Amniotic epithelial cell (primary cell): ENCODE results near the gene MACF1.
"Not testable (repeated sequence)": the region's sequence is repeated elsewhere in the genome, so short reads cannot be mapped to it uniquely, and the experiment has no call there.

Experiments used
- DNase-seq: peaks from one replicate; pipeline ENCODE4 v3.0.0-alpha.2; 2010; ENCODE audit warnings: low read depth

Gene MACF1

DNA sequence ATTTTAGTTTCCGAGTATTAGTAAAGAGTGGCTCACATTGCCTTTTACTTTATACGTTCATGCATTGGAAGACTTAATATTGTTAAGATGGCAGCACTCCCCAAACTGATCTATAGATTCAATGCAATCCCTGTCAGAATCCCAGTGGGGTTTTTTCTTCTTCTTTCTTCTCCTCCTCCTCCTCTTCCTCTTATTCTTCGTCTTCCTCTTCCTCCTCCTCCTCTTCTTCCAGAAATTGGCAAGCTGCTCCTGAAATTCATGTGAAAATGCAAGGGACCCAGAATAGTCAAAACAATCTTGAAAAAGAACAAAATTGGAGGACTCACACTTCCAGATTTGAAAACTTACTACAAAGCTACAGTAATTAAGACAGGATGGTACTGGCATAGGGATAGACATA is 23.2 kb upstream of the MACF1 start:
- DNase-seq: no peak

DNA sequence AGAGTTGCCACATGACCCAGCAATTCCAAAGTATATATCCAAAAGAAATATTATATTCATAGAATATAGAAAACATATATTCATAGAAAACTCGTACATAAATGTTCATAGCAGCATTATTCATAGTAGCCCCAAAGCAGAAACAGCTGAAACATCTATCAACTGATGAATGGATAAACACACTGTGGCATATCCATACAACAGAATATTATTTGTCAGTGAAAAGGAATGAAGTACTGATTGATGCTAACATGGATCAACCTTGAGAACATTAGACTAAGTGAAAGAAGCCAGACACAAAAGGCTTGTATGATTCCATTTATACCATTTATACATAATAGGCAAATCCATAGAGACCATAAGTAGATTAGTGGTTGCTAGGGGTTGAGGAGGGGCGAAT is 21.7 kb upstream of the MACF1 start:
- DNase-seq: no peak

GRCh38 chr1:39183503-39184353 is 20.8 kb upstream of the MACF1 start:
- DNase-seq: peak; percentile 80

- peak; percentile 84 for DNase-seq
Observed at GRCh38 chr1:39184354-39184818, 20.1 kb upstream of the MACF1 start.

DNA sequence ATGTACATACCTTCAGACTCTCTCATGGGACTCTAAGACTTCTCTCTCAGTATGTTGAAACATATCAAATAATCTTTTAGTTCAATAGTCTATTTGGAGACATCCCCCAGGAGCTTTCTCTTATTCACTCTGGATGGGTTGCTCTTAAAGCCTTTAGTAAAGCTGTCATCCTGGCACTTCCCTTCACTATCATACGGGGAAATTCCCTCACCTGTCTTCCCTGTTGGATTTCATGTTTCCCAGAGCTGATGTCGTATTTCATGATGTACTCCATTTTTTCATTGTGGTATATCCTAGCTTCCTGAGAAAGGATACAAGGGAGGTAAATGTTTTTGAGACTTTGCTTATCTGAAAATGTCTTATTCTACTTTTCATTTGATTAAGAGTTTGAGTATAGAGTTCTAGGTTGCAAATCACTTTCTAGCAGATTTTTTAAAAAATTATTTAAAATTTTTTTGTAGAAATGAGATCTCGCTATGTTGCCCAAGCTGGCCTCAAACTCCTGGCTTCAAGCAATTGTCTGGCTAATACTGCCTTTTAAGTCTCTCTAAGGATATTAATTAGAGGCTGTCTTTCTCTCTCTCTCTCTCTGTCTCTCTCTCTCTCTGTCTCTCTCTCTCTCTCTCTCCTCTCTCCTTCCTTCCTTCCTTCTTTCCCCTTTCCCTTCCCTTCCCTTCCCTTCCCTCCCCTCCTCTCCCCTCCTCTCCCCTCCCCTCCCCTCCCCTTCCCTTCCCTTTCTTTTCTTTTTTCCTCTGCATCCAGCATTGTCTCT is 17.0 kb upstream of the MACF1 start:
- DNase-seq: peak; percentile 34

DNA sequence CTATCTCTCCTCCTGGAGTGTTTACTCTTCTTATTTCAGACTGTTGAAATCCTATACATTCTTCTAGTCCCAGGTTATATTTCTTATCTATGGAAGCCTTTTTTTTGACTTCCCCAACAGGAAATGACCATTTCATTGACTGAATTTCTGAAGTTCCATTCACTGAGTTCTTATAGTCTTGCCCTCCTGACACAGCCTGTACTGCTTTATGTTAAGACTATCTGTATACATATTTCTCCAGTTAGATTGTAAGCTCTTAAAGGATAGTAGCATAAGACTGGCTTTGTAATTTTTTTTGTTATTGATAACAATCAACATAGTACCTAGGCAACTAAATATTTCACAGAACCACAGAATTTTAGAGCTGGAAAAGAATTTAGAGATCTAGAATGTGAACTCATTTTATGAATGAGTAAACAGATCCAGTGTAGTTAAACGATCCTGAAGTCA is 14.9 kb upstream of the MACF1 start:
- DNase-seq: peak; percentile 85

GRCh38 chr1:39190096-39190495 is 14.4 kb upstream of the MACF1 start:
- DNase-seq: no peak

- no peak for DNase-seq
Observed at GRCh38 chr1:39194398-39195051, 10.0 kb upstream of the MACF1 start.

- peak; percentile 94 for DNase-seq
Observed at GRCh38 chr1:39195166-39196111, 9.1 kb upstream of the MACF1 start.

DNA sequence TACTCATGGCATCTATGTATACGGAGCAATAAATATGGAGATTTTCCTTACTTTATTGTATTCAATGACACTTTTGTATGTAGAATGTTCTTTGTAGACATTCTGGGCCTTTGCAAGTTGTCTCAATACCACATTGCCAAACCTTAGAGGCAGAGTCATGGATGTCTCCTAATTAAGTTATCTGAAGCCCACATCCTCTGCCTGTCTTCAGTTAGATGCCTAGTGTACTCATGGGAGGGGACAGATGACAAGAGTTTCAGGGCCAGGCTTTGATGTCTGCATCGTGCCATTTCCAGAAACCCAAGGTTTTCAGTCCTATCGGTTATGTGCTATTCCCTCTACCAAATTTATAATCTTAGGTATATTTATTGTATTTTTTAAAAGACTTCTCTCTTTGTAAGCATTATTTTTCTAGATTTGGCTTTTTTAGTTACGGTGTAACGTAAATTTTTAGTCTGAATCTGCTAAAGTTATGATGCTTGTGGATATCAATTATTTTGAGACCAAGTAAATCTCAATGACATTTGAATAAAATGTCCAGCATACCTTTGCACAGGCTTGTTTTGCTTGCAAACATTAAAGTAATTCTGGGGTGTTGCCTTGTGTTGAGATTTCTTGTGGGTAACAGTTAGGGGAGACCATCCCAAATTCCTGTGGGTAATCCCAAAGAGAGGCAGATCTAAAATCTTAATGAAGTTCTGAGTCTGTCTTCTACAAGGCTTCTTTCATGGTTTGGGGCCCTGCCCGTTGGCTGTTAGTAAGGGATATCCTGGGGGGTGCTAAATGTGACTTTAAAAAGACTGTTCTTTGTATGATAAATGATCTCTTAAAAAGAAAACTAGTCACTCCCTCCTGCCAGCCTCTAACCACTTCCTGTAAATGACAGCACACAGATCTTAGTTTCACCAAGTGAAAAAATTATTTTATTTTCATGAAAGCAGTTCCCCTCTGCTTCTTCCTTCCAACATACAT is 8.0 kb upstream of the MACF1 start:
- DNase-seq: peak; percentile 51

DNA sequence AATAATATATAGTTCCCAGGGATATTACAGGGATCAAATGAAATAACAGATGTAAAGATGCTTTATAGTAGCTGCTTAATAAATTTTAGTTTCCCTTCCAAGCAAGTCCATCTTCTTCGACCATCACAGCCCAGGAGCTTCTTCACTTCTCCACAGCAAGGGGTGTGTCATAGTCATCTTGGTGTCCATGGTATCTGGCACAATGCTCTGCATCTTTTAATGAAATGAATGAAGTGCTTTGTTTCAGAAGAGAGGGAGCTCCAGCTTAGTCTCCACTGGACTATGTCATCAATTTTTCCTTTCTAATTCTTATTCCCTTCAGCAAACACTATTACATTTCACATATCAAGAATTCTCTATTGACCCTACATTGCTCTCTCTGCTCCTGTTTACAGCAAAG is 4.9 kb upstream of the MACF1 start:
- no peak for DNase-seq

DNA sequence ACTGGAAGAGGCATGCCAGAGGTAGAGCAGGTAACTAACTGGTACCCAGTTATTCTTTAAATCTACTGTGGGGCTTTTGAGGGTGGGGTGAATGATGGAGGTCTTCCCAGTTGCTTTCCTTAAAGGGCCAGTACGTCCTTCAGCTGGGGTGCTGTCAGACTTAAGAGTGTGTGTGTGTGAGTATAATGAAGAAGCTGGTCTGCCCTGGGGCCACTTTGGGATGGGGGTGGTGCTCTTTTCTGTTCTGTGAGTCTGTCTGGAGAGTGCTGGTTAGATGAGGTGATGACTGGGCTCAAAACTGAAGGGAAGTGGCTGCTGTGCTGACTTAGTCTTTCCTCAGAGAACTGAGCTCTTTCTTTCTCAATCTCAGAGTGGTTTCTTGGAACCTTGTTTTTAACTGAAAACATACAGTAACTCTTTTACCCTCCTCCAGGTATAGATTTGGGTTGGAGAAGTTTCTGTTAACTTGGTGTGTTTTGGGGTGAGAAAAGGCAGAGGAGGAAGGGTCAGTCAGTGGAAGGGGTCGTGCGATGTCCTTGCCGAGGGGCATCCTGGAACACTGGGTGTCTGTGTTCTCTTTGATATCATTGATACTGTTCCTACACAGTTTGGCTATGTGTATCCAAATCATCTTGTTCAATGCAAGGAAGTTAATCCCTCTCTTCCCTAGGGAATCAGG is 746 bp downstream of the MACF1 start:
- peak; percentile 78 for DNase-seq

DNA sequence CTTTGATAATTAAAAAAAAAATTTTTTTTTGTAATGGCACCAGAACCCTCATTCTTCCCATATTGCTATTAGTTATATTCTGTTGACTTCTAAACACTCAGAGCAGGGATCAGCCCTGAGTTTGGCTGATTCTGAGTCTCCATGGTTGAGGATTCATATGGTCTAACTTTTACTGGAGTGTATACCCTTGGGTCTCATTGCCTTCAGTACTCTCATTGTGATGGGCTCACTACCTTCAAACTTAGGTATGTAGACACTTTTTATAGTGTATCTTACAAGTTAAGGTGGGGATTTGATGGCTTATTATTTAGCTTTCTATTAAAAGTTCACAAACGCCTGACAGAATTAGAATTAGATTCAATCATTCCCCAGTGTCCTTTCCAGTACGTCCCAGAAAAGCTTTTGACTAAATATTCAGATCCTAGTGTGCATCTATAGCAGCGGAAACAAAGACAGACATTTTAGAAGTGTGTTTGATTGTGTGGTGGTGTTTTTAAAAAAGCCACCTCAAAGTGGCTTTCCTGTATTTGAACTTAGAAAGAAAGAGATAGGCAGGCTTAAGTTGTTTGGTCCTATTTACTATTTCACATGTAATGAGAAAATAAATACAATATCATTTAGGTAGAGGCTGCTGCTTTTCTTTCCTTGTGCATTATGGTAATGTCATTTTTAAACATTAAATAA is 1.4 kb downstream of the MACF1 start:
- no peak for DNase-seq

DNA sequence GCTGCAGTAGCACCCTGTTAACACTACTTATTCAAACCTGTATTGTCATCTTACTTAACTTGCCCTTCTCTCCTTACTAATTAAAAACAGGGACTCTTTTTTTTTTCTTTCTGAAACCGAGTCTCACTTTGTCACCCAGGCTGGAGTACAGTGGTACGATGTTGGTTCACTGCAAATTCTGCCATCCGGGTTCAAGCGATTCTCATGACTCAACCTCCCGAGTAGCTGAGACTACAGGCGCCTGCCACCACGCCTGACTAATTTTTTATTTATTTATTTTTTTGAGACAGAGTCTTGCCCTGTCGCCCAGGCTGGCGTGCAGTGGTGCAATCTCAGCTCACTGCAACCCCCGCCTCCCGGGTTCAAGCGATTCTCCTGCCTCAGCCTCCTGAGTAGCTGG is 3.9 kb downstream of the MACF1 start:
- DNase-seq: not testable (repeated sequence)

DNA sequence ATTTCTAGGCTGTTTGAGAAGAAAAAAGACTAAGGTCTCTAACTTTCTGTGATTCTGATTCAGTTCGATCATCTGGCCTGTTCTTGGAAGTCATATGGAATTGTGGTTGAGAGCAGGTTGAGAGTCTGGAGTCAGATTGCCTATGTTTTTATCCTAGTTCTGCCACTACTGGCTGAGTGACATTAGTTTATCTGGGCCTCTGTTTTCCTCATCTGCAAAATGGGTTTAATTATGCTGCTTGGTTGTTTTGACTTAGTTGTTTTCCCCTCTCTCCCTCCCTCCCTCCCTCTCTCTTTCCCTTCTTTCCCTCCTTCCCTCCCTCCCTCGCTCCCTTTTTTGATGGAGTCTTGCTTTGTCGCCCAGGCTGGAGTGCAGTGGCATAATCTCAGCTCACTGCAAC is 6.2 kb downstream of the MACF1 start:
- DNase-seq: no peak

DNA sequence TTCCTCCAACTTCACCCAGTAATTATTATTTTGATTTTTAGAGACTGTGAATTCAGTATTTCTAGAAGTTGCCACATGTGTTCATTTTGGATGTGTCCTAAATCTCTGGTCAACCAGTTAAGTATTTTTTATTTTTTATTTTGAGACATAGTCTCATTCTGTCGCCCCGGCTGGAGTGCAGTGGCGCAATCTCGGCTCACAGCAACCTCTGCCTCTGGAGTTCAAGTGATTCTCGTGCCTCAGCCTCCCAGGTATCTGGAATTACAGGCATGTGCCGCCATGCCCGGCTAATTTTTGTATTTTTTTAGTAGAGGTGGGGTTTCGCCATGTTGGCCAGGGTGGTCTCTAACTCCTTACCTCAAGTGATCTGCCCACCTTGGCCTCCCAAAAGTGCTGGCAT is 8.0 kb downstream of the MACF1 start:
- no peak for DNase-seq

DNA sequence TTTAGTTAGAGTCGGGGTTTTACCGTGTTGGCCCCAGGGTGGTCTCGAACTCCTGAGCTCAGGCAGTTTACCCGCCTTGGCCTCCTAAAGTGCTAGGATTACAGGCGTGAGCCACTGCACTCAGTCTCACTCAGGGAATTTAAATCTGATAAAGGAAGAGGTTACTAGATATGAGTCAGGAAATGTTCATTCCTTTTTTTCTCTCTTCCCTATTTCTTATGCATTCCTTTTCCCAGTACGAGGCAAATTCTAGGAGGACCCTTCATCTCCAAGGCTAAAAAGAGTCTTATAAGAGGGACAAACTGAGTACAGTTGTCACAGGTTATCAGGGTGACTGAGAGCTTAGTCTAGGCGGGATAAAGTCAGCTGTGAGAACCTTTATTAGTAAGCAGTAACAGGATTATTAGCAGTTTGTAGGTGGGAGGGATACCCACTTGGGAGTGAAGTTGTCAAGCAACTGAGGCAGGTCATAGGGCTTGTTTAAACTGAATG is 9.1 kb downstream of the MACF1 start:
- peak; percentile 89 for DNase-seq

GRCh38 chr1:39214021-39214713 is 9.7 kb downstream of the MACF1 start:
- DNase-seq: peak; percentile 75

DNA sequence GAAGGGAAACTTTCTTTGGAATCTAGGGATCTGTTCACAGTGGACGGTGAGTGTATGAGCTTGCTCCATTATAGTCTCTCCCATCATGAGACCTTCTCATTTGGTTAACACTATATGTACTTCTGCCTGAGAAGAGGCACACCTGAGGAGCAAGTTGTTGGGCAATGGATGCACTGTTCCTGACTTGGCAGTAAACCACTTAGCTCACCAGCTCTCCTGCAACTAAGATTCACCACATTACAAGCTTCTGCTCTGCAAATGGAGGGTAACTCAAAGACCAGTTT is 10.2 kb downstream of the MACF1 start:
- no peak for DNase-seq
